Measurements from ENCODE around the gene HLA-DQB2. TPM values are rescaled to one million over a fixed set of nuclear protein-coding genes. Genes with fewer than 3 reads are reported as not detected.
A peak's percentile ranks its signal among the peaks of the same experiment; 100 is the strongest.
"Not testable (repeated sequence)": the region's sequence is repeated elsewhere in the genome, so short reads cannot be mapped to it uniquely, and the experiment has no call there.

Gene HLA-DQB2
- total RNA-seq, 1 donor from 2014 or later: not detected

DNA sequence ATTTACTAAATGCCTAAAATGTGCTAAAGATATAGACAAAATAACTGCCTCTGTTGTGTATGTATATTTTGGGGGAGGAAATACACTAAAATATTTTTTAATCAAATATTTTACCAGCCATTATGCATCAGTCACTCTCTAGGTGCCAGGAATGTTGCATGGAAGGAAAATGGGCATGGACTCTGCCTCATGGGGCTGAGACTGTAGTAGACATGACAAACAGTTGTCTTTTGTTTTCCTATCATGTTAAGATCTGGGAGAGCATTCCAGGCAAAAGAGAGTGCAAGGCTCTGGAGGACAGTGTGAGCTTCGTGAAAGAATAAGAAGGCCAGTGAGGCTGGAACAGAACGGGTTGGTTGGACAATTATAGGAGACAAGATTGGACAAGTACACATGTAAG, 27.0 kb upstream of the HLA-DQB2 start:
- H3K27me3 Mint-ChIP-seq (ENCODE audit: unreplicated experiment): peaks cover 82% of the 10 kb centered on the region
- TF ChIP-seq, protein P1, sequence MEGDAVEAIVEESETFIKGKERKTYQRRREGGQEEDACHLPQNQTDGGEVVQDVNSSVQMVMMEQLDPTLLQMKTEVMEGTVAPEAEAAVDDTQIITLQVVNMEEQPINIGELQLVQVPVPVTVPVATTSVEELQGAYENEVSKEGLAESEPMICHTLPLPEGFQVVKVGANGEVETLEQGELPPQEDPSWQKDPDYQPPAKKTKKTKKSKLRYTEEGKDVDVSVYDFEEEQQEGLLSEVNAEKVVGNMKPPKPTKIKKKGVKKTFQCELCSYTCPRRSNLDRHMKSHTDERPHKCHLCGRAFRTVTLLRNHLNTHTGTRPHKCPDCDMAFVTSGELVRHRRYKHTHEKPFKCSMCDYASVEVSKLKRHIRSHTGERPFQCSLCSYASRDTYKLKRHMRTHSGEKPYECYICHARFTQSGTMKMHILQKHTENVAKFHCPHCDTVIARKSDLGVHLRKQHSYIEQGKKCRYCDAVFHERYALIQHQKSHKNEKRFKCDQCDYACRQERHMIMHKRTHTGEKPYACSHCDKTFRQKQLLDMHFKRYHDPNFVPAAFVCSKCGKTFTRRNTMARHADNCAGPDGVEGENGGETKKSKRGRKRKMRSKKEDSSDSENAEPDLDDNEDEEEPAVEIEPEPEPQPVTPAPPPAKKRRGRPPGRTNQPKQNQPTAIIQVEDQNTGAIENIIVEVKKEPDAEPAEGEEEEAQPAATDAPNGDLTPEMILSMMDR (IDR thresholded peaks at IDR 0.05): no peak
- no peaks in the 10 kb centered on the region for H3K4me1 Mint-ChIP-seq (ENCODE audit: unreplicated experiment)
- no peak for DNase-seq (ENCODE audit: extremely low spot score, unreplicated experiment)
- no peaks in the 10 kb centered on the region for H3K36me3 Mint-ChIP-seq (ENCODE audit: unreplicated experiment)
- no peak overlapping the region for H3K4me3 Mint-ChIP-seq (ENCODE audit: unreplicated experiment)
- no peak overlapping the region for H3K27ac Mint-ChIP-seq (ENCODE audit: unreplicated experiment)
- no peaks in the 10 kb centered on the region for H3K9me3 Mint-ChIP-seq (ENCODE audit: unreplicated experiment)

DNA sequence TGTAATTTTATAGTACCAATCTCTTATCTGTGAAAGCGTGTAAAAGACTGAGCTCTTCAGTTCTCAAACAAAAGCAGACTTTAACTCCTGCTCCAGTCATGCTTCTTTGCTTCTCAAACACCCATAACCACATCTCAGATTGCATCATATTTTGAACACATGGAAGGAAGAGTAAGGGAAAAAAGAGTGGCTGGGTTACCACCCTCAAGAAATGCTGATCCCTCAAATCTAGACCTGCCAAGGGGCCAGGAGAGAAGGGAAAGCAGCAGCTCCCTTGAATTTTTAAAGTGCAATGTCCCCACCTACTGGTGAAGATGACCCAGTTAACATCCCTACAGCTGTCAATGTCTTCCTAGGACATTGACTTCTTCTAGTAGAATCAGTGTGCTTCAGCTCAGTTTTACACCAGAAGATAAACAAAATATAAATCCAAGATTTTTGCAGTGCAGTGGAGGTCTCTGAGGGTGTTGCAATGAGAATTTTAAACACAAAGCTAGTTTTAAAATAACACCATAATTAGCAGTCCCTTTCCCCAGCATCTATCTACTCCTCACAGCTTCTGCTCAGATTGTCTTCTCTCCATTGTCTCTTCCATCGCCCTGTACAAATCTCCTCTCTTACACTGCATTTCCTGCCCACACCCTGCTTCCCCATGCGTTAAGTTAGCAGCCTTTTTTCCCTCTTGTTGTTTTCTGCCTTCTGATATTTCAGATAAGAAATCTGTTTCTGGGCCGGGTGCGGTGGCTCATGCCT, 22.6 kb upstream of the HLA-DQB2 start:
- peaks cover 67% of the 10 kb centered on the region for H3K27me3 Mint-ChIP-seq (ENCODE audit: unreplicated experiment)
- no peak for DNase-seq (ENCODE audit: extremely low spot score, unreplicated experiment)
- no peaks in the 10 kb centered on the region for H3K4me1 Mint-ChIP-seq (ENCODE audit: unreplicated experiment)
- TF ChIP-seq, protein P1 (IDR thresholded peaks at IDR 0.05): peak; percentile 68
- no peak overlapping the region for H3K27ac Mint-ChIP-seq (ENCODE audit: unreplicated experiment)
- H3K36me3 Mint-ChIP-seq (ENCODE audit: unreplicated experiment): no peaks in the 10 kb centered on the region
- H3K9me3 Mint-ChIP-seq (ENCODE audit: unreplicated experiment): no peaks in the 10 kb centered on the region
- no peak overlapping the region for H3K4me3 Mint-ChIP-seq (ENCODE audit: unreplicated experiment)

DNA sequence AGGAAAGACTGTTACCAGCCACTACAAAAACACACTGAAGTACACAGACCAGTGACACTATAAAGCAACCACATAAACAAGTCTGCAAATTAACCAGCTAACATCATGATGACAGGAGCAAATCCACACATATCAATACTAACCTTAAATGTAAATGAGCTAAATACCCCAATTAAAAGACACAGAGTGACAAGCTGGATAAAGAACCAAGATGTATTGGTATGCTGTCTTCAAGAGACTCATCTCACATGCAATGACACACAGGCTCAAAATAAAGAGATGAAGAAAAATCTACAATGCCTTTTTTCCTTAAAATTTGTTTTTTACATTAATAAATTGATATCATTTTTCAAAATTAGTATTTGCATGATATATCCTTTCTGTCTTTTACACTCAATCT, 19.6 kb upstream of the HLA-DQB2 start:
- peaks cover 55% of the 10 kb centered on the region for H3K27me3 Mint-ChIP-seq (ENCODE audit: unreplicated experiment)
- not testable (repeated sequence) for H3K4me3 Mint-ChIP-seq (ENCODE audit: unreplicated experiment); H3K4me1 Mint-ChIP-seq (ENCODE audit: unreplicated experiment); H3K36me3 Mint-ChIP-seq (ENCODE audit: unreplicated experiment); DNase-seq (ENCODE audit: extremely low spot score, unreplicated experiment); H3K9me3 Mint-ChIP-seq (ENCODE audit: unreplicated experiment); H3K27ac Mint-ChIP-seq (ENCODE audit: unreplicated experiment)

DNA sequence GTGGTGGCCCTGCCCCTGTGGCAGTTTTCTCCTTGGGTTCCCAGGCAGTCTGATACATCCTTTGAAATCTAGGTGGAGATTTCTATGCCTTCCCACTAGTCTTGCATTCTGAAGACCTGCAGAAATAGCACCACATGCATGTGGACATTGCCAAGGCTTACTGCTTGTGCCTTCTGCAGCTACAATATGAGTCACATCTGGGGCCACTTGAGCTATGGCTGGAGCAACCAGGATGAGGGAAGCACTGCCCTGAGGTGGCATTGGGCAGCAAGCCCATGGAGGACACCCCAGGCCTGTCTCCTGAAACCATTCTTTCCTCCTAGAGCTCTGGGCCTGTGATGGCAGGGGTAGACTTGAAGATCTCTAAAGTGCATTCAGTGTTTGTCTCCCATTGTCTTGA, 15.7 kb upstream of the HLA-DQB2 start:
- Mint-ChIP-seq H3K36me3 (ENCODE audit: unreplicated experiment) (no peaks in the 10 kb centered on the region), H3K9me3 (ENCODE audit: unreplicated experiment) (no peaks in the 10 kb centered on the region), H3K27me3 (ENCODE audit: unreplicated experiment) (peaks cover 58% of the 10 kb centered on the region), H3K27ac (ENCODE audit: unreplicated experiment) (no peak overlapping the region), H3K4me3 (ENCODE audit: unreplicated experiment) (no peak overlapping the region), H3K4me1 (ENCODE audit: unreplicated experiment) (no peaks in the 10 kb centered on the region)
- TF ChIP-seq, protein P1 (IDR thresholded peaks at IDR 0.05): no peak
- no peak for DNase-seq (ENCODE audit: extremely low spot score, unreplicated experiment)

DNA sequence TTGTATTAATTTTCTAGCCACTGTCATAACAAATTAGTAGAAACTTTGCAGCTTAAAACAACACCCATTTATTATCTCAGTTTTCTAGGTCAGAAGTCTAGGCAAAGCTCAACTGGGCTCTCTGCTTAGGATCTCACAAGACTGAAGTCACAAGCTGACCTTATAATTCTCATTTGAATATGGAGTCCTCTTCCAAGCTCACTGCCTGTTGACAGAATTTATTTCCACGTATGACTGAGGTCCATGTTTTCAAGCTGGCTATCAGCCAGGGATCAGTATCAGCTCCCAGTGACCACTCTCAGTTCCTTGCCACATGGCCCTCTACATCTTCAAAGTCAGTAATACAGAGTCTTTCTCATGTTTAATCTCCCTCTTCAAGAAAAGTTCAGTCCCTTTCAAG, 11.7 kb upstream of the HLA-DQB2 start:
- Mint-ChIP-seq H3K9me3 (ENCODE audit: unreplicated experiment) (no peaks in the 10 kb centered on the region), H3K4me3 (ENCODE audit: unreplicated experiment) (no peak overlapping the region), H3K4me1 (ENCODE audit: unreplicated experiment) (no peaks in the 10 kb centered on the region), H3K27ac (ENCODE audit: unreplicated experiment) (no peak overlapping the region), H3K36me3 (ENCODE audit: unreplicated experiment) (no peaks in the 10 kb centered on the region), H3K27me3 (ENCODE audit: unreplicated experiment) (peaks cover 64% of the 10 kb centered on the region)
- TF ChIP-seq, protein P1 (IDR thresholded peaks at IDR 0.05): no peak
- no peak for DNase-seq (ENCODE audit: extremely low spot score, unreplicated experiment)
